Renal cortical epithelial cell (primary cell): ENCODE results near the gene SLC7A1. TPM values are rescaled to one million over a fixed set of nuclear protein-coding genes. Genes with fewer than 3 reads are reported as not detected.
A peak's percentile ranks its signal among the peaks of the same experiment; 100 is the strongest.

Source experiments
- DNase-seq: peaks from one replicate; pipeline ENCODE4 v3.0.0-alpha.2; 2011; ENCODE audit warnings: low read depth
- total RNA-seq: library from RNA; depleted of rRNA; stranded (reverse); fragments of >200 nt; gene quantifications from 2 replicates; pipeline ENCODE4 v1.2.3, GENCODE V29; 2014

Gene SLC7A1
- total RNA-seq, 1 donor from 2014 or later, result 86.2 TPM

DNA sequence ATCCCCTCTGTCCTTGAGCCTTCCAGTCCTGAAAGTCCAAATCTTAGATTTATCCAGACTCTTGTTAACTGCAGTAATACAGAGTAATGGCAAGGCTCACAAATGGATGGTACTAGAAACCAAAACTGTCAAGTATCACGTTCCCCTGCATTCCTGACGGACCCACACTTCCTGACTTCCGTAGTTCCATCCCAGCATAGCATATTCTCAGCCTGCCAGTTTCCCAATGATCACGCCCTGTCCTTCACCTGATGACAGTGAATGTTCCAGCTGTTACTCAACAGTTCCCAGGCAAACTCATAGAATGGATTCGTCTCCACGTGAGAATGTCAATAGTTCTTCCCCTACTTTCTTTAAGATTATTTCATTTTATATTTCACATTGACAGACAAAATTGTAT, 33.6 kb downstream of the SLC7A1 start:
- no peak for DNase-seq

- DNase-seq, result no peak
Observed at GRCh38 chr13:29556742-29557141, 38.7 kb downstream of the SLC7A1 start.

DNA sequence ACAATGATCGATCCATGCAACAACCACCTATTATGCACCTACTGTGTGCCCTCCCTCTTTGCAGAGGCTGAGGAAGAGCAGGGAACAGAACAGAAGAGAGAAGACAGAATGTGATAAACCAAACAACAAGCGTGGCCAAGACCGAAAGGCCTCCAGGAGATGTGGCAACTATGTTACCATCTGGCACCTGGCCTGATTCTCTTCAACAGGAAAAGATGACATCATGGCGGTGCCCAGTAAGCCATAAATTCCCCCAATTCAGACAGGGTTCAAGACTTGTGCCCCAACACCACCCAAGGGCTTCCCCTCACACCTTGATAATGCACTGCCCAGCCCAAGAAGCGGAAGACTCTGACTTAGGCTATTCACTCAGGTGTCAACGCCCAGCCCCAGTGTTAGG, 44.3 kb downstream of the SLC7A1 start:
- DNase-seq, result no peak

GRCh38 chr13:29550430-29550988, 45.0 kb downstream of the SLC7A1 start:
- no peak for DNase-seq

DNA sequence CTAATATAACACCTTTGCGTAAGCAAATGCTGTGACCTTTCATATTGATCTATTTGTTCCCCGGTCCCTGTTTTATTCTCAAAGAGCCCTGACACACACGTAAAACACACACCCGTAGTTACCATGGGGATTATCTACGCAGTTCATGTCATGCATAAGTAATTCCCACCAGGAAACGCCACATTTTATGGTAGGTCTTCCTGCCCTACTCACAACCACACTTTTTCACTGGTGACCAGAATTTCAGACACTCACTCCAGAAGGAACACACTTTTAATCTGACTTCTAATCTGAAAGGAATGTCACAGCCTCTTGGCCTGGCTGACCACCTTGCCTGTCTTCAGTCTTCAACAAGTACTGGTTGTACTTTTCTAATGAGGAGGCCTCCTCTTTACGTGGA, 46.8 kb downstream of the SLC7A1 start:
- peak; percentile 56 for DNase-seq

DNA sequence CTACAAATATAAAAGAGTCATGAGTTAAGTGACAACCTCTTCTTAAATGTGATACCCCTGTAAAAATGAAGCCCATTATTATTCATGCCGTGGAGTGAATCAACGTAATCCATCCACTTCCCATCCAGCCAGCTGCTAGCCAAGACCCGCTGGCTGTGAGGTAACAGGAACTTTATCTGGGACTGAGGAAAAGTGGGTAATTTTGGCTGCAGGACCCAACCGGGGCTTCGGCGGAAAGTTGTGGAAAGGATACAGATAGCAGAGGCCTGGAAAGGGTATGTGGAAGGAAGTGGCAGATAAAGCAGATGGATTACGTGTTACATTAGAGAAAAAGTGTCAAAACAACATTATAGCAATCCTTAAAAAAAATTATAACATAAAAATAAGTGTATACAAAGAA, 48.3 kb downstream of the SLC7A1 start:
- no peak for DNase-seq

DNA sequence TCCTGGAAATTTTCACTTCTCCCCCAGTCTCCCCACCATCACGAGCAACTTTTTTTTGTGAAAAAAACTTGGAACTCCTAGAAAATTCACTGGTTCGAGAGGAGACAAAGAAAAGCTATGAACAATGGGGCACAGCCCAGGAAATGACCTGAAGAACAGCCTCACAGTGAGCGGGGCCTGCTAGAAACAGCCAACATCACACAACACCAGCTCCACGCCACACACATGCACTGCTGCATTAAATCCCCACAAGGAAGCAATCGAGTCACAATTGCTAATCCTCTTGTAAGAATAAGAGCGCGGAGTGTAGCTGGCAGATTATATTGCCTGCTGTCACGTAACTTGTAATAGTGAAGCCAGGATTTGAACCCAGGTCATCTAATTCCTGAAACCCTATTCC, 48.8 kb downstream of the SLC7A1 start:
- DNase-seq, result no peak

GRCh38 chr13:29545988-29546387, 49.5 kb downstream of the SLC7A1 start:
- no peak for DNase-seq

- peak; percentile 64 for DNase-seq
Observed at GRCh38 chr13:29543230-29544215, 52.0 kb downstream of the SLC7A1 start.

DNA sequence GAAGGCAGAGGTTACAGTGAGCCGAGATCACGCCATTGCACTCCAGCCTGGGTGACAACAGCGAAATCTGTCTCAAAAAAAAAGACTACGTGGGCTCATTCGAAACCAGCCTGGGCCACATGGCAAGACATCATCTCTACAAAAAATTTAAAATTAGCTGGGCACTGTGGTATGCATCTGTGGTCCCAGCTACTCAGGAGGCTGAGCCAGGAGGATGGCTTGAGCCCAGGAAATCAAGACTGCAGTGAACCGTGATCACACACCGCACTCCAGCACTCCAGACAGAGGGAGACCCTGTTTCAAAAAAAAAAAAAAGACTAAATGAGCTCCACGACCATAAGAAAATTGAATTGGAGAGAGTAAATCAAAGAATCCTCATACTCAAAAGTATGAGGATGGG, 53.1 kb downstream of the SLC7A1 start:
- no peak for DNase-seq

DNA sequence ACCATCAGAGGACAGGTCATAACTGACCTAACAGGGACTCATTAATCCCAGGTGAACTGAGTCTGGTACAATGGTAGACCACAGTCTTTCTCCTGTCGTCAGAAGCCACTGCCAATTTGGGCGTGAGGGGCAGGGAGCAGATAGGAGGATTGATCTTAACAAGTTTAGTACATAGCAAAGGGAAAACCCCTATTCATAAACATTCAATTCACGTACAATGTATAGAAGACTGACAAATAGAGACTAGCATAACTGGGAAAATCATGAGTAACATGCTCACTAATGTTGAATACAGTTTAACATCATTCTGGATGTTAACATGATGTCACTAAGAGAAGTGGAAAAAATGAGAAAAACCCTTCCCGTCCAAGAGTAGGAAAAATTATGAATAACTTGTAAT, 54.1 kb downstream of the SLC7A1 start:
- DNase-seq, result no peak

- no peak for DNase-seq
Observed at GRCh38 chr13:29540799-29541198, 54.7 kb downstream of the SLC7A1 start.

DNA sequence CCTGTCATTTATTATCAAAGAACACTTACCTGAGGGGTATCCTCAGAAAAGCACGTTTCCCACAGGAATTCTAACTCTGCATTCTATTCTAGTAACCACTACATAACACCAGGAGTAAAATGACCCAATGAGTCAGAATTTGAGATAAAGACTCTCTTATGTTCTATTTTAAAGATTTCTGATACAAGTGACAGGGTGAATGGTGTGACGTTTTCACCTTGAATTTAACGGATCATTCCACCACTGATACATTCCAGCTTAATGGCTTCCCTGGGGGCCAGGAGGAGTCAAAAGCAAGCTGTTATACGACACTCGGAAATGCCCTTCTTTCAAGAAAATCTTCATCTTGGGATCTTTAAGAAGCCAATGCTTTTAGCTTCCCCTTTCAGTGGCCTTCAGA, 55.2 kb downstream of the SLC7A1 start:
- DNase-seq, result no peak

GRCh38 chr13:29539856-29540255, 55.6 kb downstream of the SLC7A1 start:
- DNase-seq, result no peak

DNA sequence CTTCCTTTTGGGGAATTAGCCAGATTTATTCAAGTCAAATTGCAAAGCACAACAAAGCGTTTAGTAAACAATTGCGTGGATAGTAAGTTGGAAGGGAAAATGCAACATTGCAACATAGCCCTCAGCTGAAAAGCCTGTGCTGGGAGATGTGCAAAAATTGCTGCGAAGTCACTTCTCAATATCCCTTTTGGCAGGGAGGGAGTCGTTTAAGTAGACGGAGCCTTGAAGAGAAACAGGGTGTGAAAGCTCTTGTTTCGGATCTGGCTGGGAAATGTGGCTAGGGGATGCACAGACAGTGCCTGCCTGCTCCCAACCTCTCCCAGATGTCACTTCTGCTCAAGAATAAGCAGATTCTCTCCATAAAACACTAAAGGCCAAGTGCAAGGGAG, 56.8 kb downstream of the SLC7A1 start:
- no peak for DNase-seq

- DNase-seq, result no peak
Observed at GRCh38 chr13:29537736-29538651, 57.5 kb downstream of the SLC7A1 start.

- DNase-seq, result no peak
Observed at GRCh38 chr13:29536853-29537252, 58.6 kb downstream of the SLC7A1 start.

- DNase-seq, result no peak
Observed at GRCh38 chr13:29535663-29536655, 59.5 kb downstream of the SLC7A1 start.

DNA sequence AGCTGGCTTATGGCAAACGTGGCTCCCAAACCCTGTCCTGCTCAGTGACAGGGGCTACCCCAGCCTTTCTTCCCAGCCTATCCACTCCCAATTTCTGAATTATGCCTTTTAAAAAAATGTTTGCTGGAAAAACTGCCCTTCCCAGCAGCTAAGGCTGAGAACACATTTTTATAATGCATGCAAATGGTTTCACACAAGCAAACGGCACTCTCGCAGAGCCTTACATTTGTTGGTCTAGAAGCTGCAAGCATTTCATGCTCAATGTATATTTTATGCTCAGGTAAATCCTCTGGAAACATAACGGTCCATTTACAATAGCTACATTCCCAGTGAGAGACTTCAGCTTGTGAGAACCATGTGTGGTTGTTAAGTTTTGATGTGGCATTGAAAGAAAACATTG, 61.4 kb downstream of the SLC7A1 start:
- DNase-seq, result no peak

GRCh38 chr13:29532821-29533220, 62.7 kb downstream of the SLC7A1 start:
- no peak for DNase-seq

- DNase-seq, result no peak
Observed at GRCh38 chr13:29532116-29532515, 63.4 kb downstream of the SLC7A1 start.
